GM21529 (cell line): ENCODE measurements around the gene PPP1R12B.
"Not testable (repeated sequence)": the region's sequence is repeated elsewhere in the genome, so short reads cannot be mapped to it uniquely, and the experiment has no call there.

ENCODE experiments used
- ATAC-seq: cut with Tn5 transposase; IDR thresholded peaks from one replicate; pipeline ENCODE4 v1.9.1; 2021; ENCODE audit not compliant: unreplicated experiment

The PPP1R12B gene

GRCh38 chr1:202401771-202402170 lies 53.3 kb downstream of the PPP1R12B start:
- not testable (repeated sequence) for ATAC-seq

GRCh38 chr1:202403381-202403780 lies 54.9 kb downstream of the PPP1R12B start:
- ATAC-seq: not testable (repeated sequence)

GRCh38 chr1:202405928-202406327 lies 57.4 kb downstream of the PPP1R12B start:
- no peak for ATAC-seq

DNA sequence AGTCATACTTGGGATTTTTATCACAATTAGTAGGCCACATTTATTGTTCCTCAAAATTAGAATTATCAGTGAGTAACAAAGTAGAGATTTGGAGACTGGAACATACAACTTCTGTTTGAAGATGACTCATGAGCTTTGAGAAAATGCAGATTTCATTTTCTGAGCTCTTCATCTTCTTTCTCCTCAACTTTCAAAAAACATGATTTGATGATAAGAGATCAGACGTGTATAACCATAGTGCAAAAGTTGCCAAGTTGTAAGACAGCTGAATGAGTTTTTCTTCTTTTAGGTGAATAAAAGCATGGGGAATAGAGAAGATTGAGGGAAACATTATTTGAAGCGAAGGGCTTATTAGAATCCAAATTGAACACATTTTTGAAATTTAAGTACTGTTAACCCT lies 58.4 kb downstream of the PPP1R12B start:
- ATAC-seq: not testable (repeated sequence)

GRCh38 chr1:202407378-202407777 lies 58.9 kb downstream of the PPP1R12B start:
- not testable (repeated sequence) for ATAC-seq

- ATAC-seq: not testable (repeated sequence)
Measured at GRCh38 chr1:202410251-202410650, 61.8 kb downstream of the PPP1R12B start.

DNA sequence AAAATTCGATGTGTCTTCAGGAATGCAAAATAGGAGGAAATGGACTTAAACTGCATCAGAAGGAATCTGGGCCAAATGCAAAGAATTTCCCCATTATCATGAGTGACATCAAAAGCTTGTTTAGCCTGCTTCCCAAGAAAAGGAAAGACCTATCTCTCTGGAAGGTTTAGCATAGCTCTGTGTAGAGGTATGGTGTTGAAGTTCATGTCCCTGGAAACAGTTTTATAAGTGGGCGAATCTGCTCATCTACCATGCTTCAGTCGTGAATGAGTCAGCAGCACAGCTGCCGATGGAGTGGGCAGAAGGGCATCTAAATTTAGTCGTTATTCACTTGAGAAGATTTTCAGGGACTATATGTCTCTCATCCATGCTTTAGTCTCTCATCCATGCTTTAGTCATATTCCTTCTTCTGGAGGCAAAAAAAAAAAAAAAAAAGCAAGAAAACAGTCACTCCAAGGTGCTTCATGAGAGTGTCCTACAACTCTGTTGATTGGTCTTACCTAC lies 62.4 kb downstream of the PPP1R12B start:
- not testable (repeated sequence) for ATAC-seq

GRCh38 chr1:202411422-202411821 lies 62.9 kb downstream of the PPP1R12B start:
- no peak for ATAC-seq

DNA sequence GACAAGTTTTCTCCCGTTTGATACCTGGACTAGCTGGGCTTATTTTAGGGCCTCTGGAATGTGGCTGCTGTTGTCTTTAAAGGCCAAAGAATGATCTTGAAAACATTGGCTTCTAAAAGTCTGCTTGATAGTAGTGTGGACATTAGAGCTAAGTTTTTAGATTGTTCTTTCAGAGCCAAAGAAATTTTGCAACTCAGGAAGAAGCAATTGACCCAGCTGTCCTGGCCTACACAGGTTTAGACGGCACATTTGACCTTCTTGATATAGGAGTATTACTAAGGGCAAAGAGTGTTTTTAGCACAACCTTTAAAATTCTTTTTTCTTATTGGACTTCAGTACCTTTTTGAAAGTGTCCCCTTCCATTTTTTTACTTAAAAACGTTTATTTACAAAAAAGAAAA lies 63.9 kb downstream of the PPP1R12B start:
- not testable (repeated sequence) for ATAC-seq

DNA sequence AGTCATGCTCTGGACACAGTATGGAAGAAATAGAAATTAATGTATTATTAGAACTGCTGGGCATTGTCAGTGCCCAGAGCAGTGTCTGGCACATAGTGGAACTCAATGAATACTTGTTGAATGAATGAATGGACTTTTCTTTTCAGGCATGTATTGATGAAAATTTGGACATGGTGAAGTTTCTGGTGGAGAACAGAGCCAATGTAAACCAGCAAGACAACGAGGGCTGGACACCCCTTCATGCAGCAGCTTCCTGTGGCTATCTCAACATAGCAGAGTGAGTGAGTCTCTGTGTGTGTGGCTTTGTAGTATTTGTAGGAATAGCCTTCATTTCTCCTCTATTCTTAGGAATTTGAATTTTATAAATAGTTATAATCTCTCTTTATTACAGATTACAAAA lies 68.1 kb downstream of the PPP1R12B start:
- ATAC-seq: no peak

DNA sequence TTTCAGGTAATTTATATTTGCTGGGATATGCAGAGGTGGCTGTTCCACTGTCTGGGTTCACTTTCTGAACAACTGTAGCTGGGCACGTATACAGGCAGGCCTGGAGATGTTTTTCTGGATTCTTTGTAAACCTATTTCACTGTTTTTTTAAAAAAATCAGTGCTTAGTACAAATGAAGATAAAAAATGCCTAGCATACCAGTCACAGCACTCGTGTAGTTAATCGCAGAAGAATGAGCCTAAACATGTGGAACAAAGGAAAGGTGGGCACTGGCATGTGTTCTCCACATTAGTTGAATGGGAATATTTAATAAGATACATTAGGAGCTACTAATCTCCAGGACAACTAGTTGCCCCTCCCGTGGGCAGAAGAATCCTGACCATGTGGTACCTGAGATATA lies 68.6 kb downstream of the PPP1R12B start:
- ATAC-seq: not testable (repeated sequence)

DNA sequence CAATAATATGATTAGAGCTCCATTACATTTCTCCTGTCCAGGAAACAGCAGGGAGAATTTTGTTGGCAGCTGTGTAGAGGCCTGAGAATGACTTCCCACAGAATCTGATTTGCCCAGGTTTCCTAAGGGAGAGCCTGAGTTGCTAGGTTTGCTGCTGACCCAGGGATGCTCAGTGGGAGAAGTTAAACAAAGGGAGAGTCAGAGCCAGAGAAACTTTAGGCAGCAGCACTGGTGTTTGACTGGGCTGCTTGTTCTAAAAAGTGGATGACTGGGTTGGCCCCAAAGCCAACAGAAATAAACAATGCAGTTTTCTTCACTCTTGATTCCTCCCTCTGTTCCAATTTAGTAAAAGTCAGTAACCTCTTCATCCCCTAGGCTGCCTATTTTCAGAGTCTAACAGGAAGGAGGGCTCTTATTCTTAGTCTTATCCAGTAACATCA lies 69.3 kb downstream of the PPP1R12B start:
- ATAC-seq: not testable (repeated sequence)

- not testable (repeated sequence) for ATAC-seq
Measured at GRCh38 chr1:202419731-202420130, 71.2 kb downstream of the PPP1R12B start.

DNA sequence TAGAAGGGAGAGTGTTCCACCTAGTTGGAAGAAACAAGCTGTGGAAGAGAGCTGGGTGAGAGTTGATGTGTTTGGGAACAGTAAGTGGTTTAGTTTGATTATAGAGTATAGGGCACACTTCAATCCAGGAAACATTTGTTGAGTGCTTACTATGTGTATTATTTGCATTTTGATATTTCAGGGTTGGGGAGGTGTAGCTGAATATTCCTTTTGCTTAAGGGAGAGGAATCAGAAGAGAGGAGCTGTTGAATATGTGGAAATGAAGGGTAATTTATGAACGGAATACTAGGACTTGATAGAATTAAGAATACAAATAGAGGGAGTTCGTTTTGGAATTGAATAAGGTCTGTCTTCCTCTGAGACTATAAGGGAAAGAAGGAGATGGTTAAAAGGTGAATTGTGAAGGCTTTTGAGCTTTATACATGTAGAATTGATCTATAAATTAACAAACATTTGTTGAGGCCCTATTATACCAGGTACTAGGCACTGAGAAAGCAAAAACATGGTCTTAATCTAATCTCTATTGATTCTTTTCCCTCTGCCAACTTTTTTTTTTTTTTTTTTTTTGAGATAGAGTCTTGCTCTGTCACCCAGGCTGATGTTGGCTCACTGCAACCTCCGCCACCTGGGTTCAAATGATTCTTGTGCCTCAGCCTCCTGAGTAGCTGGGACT lies 72.1 kb downstream of the PPP1R12B start:
- not testable (repeated sequence) for ATAC-seq

- not testable (repeated sequence) for ATAC-seq
Measured at GRCh38 chr1:202422709-202423108, 74.2 kb downstream of the PPP1R12B start.

DNA sequence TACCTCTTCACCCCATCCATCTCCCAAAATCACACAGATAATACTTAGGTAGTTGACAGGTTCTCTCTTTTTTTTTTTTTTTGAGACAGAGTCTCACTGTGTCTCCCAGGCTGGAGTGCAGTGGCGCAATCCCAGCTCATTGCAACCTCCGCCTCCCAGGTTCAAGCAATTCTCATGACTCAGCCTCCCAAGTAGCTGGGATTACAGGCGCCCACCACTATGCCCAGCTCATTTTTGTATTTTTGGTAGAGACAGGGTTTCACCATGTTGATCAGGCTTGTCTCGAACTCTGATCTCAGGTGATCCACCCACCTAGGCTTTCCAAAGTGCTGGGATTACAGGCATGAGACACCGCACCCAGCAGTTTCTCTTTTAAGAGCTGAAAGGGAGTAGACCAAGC lies 75.8 kb downstream of the PPP1R12B start:
- ATAC-seq: not testable (repeated sequence)

DNA sequence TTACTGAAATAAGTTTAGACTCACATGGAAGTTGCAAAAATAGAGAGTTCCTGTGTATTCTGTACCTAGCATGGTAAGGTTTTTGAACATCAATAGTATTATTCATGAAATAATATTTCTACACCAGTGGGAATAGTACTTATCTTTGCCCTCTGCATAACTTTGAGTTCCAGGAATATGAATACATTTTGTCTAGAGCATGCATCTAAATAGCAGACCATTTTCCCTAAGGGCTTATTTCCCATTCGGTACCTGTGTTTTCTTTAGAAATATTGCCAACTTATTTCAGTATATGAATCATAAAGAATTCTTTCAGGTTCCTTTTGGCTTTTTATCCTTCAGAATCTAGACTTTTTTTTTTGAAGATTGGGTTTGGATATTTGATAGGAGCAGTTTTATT lies 81.6 kb downstream of the PPP1R12B start:
- ATAC-seq: not testable (repeated sequence)

DNA sequence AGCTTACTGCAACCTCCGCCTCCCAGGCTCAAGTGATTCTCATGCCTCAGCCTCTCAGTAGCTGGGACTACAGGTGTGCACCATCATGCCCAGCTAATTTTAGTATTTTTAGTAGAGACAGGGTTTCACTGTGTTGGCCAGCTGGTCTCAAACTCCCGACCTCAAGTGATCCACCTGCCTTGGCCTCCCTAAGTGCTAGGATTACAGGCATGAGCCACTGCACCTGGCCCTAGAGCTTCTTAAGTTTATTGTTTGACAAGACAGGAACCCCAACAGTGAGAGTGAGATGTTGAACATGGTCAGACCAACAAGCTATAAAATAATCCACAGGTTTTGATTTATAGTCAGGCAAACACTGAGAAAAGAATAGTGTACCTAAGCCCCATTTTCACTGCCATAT lies 83.8 kb downstream of the PPP1R12B start:
- ATAC-seq: not testable (repeated sequence)

GRCh38 chr1:202433155-202434043 lies 84.9 kb downstream of the PPP1R12B start:
- no peak for ATAC-seq

GRCh38 chr1:202434059-202434458 lies 85.6 kb downstream of the PPP1R12B start:
- no peak for ATAC-seq

GRCh38 chr1:202438393-202439174 lies 90.1 kb downstream of the PPP1R12B start:
- no peak for ATAC-seq
